Tibial artery (tissue), 4 donors: Measurements from ENCODE around the gene CNTNAP2.

Experiments used
- DNase-seq, 2 donors: peaks; one replicate each; pipeline ENCODE4 v3.0.0-alpha.2; 2019
- H3K27ac ChIP-seq, 2 donors: fragments of 200-600 bp; sonication (generic) in 1 of 2; 1 replicate in 1 of 2; 2 replicates in 1 of 2; pipeline ENCODE4 v1.5.1; 2018 to 2019; ENCODE audit warnings: mild to moderate bottlenecking in 1 of 2
- H3K27me3 ChIP-seq, 2 donors: fragments of 200-600 bp; sonication (generic) in 1 of 2; one replicate each; pipeline versions ENCODE4 v1.5.1 to v1.6.0; 2016 to 2019
- H3K36me3 ChIP-seq, 3 donors: fragments of 200-600 bp; sonication (generic) in 2 of 3; one replicate each; pipeline ENCODE4 v1.5.1; 2016 to 2019; ENCODE audit warnings: mild to moderate bottlenecking in 2 of 3
- H3K4me1 ChIP-seq, 4 donors: fragments of 200-600 bp; sonication (generic) in 2 of 4; 1 replicate in 3 of 4; 2 replicates in 1 of 4; pipeline ENCODE4 v1.5.1; 2016 to 2019
- H3K4me3 ChIP-seq, 2 donors: fragments of 200-600 bp; sonication (generic) in 1 of 2; 1 replicate in 1 of 2; 2 replicates in 1 of 2; pipeline ENCODE4 v1.5.1; 2018 to 2019; ENCODE audit warnings: mild to moderate bottlenecking in 2 of 2
- H3K9me3 ChIP-seq, 3 donors: fragments of 200-600 bp; sonication (generic) in 1 of 3; one replicate each; pipeline ENCODE4 v1.5.1; 2016 to 2019
- intact Hi-C: fragments of 100-400 bp; cut with DNase I; formaldehyde crosslinking; loops from one replicate; pipeline ENCODE4 v1.15.0; 2023; ENCODE audit warnings: low total_unique reads
- TF ChIP-seq, protein P1 (sequence below), 2 experiments: fragments of 200-600 bp in 1 of 2; fragments of 450-650 bp in 1 of 2; IDR thresholded peaks; one replicate each; pipeline ENCODE4 v1.5.1; 2017 to 2019; ENCODE audit warnings: antibody characterized with exemption in 2 of 2, mild to moderate bottlenecking in 1 of 2, moderate library complexity in 1 of 2

CNTNAP2 gene

DNA sequence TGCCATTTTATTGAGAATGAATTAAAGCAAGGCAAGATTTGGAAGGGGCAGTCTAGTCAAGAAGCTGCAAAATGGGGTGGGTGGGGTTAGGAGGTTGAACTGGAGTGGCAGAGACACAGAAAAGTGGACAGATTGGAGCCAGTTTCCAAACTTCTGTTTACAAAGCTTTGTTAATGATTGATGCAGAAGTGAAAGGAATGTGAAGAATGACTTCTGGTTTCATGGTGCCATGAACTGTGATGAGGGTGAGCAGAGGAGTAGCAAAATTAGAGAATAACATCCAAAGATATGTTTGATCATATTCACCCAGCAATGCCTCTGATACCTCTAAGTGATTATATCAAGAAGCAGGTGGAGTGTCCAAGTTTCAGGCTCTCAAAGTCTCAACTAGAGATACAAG, 1356.0 kb downstream of the CNTNAP2 start:
- Histone ChIP-seq H3K27ac (no peak overlapping the region), H3K36me3 (no peaks in the 10 kb centered on the region), H3K4me3 (no peak overlapping the region), H3K4me1 (no peaks in the 10 kb centered on the region), H3K27me3 (no peaks in the 10 kb centered on the region), H3K9me3 (no peaks in the 10 kb centered on the region)
- DNase-seq, result no peak
- TF ChIP-seq, protein P1, sequence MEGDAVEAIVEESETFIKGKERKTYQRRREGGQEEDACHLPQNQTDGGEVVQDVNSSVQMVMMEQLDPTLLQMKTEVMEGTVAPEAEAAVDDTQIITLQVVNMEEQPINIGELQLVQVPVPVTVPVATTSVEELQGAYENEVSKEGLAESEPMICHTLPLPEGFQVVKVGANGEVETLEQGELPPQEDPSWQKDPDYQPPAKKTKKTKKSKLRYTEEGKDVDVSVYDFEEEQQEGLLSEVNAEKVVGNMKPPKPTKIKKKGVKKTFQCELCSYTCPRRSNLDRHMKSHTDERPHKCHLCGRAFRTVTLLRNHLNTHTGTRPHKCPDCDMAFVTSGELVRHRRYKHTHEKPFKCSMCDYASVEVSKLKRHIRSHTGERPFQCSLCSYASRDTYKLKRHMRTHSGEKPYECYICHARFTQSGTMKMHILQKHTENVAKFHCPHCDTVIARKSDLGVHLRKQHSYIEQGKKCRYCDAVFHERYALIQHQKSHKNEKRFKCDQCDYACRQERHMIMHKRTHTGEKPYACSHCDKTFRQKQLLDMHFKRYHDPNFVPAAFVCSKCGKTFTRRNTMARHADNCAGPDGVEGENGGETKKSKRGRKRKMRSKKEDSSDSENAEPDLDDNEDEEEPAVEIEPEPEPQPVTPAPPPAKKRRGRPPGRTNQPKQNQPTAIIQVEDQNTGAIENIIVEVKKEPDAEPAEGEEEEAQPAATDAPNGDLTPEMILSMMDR (IDR thresholded peaks at IDR 0.05), result no peak
- intact Hi-C loops, result no loop called here

DNA sequence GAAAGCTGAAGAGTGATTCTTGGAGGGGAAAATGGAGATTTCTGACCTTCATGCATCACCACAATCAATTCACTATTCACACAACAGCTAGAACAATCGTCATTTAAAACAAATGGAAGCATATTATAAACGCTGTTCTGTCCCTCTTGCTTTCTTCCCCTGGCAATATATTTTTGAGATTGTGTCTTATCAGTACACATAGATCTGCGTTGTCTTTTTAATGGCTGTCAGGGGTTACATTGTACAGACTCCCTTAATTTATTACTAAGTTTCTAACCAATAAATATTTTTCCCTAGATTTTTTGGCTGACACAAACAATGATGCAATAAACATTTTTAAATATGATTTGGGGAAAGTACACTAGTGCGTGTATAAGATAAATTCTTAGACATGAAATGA, 1358.3 kb downstream of the CNTNAP2 start:
- Histone ChIP-seq H3K4me3 (no peak overlapping the region), H3K4me1 (no peaks in the 10 kb centered on the region), H3K9me3 (no peaks in the 10 kb centered on the region), H3K36me3 (no peaks in the 10 kb centered on the region), H3K27me3 (no peaks in the 10 kb centered on the region), H3K27ac (no peak overlapping the region)
- no peak for DNase-seq
- TF ChIP-seq, protein P1 (IDR thresholded peaks at IDR 0.05), result no peak
- intact Hi-C loops, result no loop called here

DNA sequence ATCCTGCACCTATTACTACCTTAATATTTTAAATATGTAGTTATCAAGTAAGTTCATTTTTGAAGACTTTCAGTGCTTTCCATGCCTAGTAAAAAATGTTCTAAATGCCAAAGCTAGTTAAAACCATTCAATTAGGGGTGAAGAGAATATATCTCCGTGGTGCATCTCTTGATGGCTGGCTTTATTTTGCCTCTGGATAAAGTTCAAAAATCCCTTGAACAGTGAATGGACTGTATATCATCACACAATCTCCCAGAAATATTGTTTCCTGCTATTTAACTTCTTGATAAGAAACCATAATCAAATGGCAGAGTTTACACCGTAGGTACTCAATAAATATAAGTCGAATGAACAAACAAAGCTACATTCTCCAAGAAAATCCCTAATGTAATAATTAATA, 1360.9 kb downstream of the CNTNAP2 start:
- intact Hi-C loops, result no loop called here
- DNase-seq, result no peak
- H3K36me3 ChIP-seq, result no peaks in the 10 kb centered on the region
- TF ChIP-seq, protein P1 (IDR thresholded peaks at IDR 0.05), result no peak
- no peaks in the 10 kb centered on the region for H3K4me1 ChIP-seq
- H3K27me3 ChIP-seq, result no peaks in the 10 kb centered on the region
- no peak overlapping the region for H3K27ac ChIP-seq
- H3K4me3 ChIP-seq, result no peak overlapping the region
- no peaks in the 10 kb centered on the region for H3K9me3 ChIP-seq

DNA sequence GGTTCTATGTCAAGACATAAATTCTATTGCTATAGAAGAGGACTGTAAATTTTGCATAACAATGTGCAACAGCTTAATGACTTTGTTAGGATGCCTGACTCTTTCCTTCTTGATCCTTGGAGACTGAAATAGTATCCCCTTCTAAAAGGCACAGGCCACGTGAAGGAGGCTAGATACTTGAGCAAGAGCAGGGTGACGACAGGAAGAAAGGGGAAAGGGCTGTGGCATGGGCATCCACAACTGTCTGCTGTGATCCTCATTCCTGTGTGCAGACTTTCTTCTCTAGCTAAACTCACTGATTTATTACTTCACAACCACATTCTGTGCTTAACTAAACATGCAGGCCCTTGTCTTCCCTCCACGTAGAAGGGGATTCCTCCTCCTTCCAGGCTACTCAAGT, 1362.2 kb downstream of the CNTNAP2 start:
- intact Hi-C loops, result no loop called here
- H3K27ac ChIP-seq, result no peak overlapping the region

DNA sequence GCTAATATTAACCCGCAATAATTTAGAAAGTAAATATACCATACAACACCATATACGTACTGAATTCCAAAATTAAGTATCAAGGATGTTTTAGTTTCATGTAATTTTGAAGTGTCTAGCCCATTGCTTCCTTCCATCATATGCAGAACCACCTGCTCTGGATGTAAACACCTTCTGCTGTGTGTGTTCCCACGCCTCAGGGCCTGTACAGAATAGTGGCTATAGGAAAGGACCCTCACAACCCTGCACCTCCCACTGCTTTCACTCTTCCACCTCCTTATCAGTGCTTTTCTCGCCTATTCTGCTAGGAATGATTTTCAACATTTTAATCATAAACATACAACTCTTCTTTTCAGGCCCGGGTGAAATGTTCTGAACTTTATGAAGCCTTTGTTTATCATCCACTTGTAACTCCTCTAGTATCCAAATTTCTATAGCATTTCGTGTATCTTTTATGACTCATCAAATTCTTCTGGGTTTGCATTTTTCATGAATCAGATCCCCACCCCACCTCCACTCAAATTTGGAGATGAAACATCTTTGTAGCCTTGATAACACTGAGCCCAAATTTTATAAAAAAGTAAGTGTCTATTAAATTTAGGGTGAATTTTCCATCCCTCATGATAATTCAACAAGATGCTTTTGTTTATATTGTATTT, 1367.2 kb downstream of the CNTNAP2 start:
- H3K36me3 ChIP-seq, result no peaks in the 10 kb centered on the region
- intact Hi-C loops, result no loop called here
- TF ChIP-seq, protein P1 (IDR thresholded peaks at IDR 0.05), result no peak

More for the DNA sequence above, 1362.2 kb downstream of the CNTNAP2 start:
- no peak overlapping the region for H3K4me3 ChIP-seq
- TF ChIP-seq, protein P1 (IDR thresholded peaks at IDR 0.05), result no peak
- no peaks in the 10 kb centered on the region for H3K27me3 ChIP-seq
- DNase-seq, result no peak
- H3K9me3 ChIP-seq, result no peaks in the 10 kb centered on the region
- no peaks in the 10 kb centered on the region for H3K36me3 ChIP-seq
- no peaks in the 10 kb centered on the region for H3K4me1 ChIP-seq

More for the DNA sequence above, 1367.2 kb downstream of the CNTNAP2 start:
- Histone ChIP-seq H3K27ac (no peak overlapping the region), H3K4me3 (no peak overlapping the region), H3K27me3 (no peaks in the 10 kb centered on the region), H3K9me3 (no peaks in the 10 kb centered on the region), H3K4me1 (no peaks in the 10 kb centered on the region)
- DNase-seq, result no peak
